Vagina (tissue), 2 donors: Measurements from ENCODE around the gene FOXL3. TPM values are rescaled to one million over a fixed set of nuclear protein-coding genes. Genes with fewer than 3 reads are reported as not detected.
A peak's percentile ranks its signal among the peaks of the same experiment; 100 is the strongest.

ENCODE experiments used
- DNase-seq, 2 donors: peaks; one replicate each; pipeline ENCODE4 v3.0.0-alpha.2; 2017; ENCODE audit errors: extremely low spot score in 2 of 2
- H3K27ac ChIP-seq: fragments of 200-600 bp; sonication (generic); one replicate; pipeline ENCODE4 v1.5.1; 2019
- H3K27me3 ChIP-seq: fragments of 200-600 bp; sonication (generic); one replicate; pipeline ENCODE4 v1.5.1; 2019
- H3K36me3 ChIP-seq, 2 donors: fragments of 200-600 bp; sonication (generic); one replicate each; pipeline ENCODE4 v1.5.1; 2017 to 2019
- H3K4me1 ChIP-seq: fragments of 200-600 bp; sonication (generic); one replicate; pipeline ENCODE4 v1.5.1; 2019
- H3K4me3 ChIP-seq, 2 donors: fragments of 200-600 bp; sonication (generic); 1 replicate in 1 of 2; 2 replicates in 1 of 2; pipeline ENCODE4 v1.5.1; 2016 to 2019
- H3K9me3 ChIP-seq: fragments of 200-600 bp; sonication (generic); one replicate; pipeline ENCODE4 v1.5.1; 2019
- POLR2A ChIP-seq, 2 donors: fragments of 450-650 bp; IDR thresholded peaks; one replicate each; pipeline ENCODE4 v1.6.1; 2017; ENCODE audit warnings: antibody characterized with exemption in 2 of 2, mild to moderate bottlenecking in 2 of 2, moderate library complexity in 2 of 2
- POLR2AphosphoS5 ChIP-seq, 2 donors: sonication (generic); formaldehyde crosslinking; IDR thresholded peaks; one replicate each; pipeline ENCODE4 v1.9.0; 2017; ENCODE audit warnings: antibody characterized with exemption in 2 of 2, mild to moderate bottlenecking in 2 of 2, low read depth in 1 of 2; ENCODE audit not compliant: insufficient read depth in 1 of 2
- intact Hi-C: fragments of 100-400 bp; cut with DNase I; formaldehyde crosslinking; loops from one replicate; pipeline ENCODE4 v1.15.1; 2023
- total RNA-seq: library from RNA; depleted of rRNA; stranded (reverse); fragments of >200 nt; gene quantifications from one replicate; pipeline ENCODE4 v1.2.3, GENCODE V29; 2016
- TF ChIP-seq, protein P1 (sequence below), 3 experiments: fragments of 450-650 bp in 2 of 3; fragments of 200-600 bp in 1 of 3; sonication (generic) in 1 of 3; IDR thresholded peaks; one replicate each; pipeline ENCODE4 v1.5.1; 2017 to 2019; ENCODE audit warnings: antibody characterized with exemption in 3 of 3, mild to moderate bottlenecking in 2 of 3, moderate library complexity in 2 of 3

Gene FOXL3
- total RNA-seq, 1 donor from 2014 or later = not detected

DNA sequence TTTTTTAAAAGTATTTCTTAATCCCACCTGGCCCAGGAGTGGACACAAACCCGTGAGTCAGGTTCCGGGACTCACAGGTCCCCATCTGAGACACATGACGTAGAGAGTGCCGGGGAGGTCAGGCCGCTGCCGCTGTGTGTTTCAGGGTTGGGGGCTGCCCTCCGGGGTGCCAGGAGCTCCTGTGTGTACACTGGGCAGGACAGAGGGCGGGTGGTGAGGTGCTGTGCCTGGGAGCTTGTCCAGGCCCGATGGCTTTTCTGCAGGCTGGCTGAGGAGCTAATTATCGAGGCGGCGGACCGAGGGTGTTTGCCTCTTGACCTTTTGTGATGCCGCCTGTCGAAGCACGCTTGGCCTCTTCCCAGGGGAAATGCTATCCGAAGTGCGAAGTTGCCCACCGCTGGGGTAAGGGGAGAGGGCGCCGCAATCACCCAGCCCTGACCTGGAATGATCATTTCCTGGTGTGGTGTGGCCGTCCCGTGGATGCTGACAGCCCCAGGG lies 42.1 kb downstream of the FOXL3 start:
- Histone ChIP-seq H3K4me3 (peak overlapping the region in 1 of 2 donors; percentile 28), H3K27ac (no peak overlapping the region), H3K36me3 (no peaks in the 10 kb centered on the region), H3K4me1 (peaks cover 14% of the 10 kb centered on the region), H3K9me3 (no peaks in the 10 kb centered on the region), H3K27me3 (no peaks in the 10 kb centered on the region)
- DNase-seq = no peak
- intact Hi-C loops = loop anchor here (5.0 kb wide), 1 partner anchor 185 kb away; the partner anchor contains the start of gene PDGFA
- TF ChIP-seq, protein P1, sequence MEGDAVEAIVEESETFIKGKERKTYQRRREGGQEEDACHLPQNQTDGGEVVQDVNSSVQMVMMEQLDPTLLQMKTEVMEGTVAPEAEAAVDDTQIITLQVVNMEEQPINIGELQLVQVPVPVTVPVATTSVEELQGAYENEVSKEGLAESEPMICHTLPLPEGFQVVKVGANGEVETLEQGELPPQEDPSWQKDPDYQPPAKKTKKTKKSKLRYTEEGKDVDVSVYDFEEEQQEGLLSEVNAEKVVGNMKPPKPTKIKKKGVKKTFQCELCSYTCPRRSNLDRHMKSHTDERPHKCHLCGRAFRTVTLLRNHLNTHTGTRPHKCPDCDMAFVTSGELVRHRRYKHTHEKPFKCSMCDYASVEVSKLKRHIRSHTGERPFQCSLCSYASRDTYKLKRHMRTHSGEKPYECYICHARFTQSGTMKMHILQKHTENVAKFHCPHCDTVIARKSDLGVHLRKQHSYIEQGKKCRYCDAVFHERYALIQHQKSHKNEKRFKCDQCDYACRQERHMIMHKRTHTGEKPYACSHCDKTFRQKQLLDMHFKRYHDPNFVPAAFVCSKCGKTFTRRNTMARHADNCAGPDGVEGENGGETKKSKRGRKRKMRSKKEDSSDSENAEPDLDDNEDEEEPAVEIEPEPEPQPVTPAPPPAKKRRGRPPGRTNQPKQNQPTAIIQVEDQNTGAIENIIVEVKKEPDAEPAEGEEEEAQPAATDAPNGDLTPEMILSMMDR (IDR thresholded peaks at IDR 0.05) = no peak
- TF ChIP-seq POLR2A (IDR thresholded peaks at IDR 0.05) (no peak), POLR2AphosphoS5 (IDR thresholded peaks at IDR 0.05; ENCODE audit: insufficient read depth in 1 of 2, low read depth in 1 of 2) (no peak)

DNA sequence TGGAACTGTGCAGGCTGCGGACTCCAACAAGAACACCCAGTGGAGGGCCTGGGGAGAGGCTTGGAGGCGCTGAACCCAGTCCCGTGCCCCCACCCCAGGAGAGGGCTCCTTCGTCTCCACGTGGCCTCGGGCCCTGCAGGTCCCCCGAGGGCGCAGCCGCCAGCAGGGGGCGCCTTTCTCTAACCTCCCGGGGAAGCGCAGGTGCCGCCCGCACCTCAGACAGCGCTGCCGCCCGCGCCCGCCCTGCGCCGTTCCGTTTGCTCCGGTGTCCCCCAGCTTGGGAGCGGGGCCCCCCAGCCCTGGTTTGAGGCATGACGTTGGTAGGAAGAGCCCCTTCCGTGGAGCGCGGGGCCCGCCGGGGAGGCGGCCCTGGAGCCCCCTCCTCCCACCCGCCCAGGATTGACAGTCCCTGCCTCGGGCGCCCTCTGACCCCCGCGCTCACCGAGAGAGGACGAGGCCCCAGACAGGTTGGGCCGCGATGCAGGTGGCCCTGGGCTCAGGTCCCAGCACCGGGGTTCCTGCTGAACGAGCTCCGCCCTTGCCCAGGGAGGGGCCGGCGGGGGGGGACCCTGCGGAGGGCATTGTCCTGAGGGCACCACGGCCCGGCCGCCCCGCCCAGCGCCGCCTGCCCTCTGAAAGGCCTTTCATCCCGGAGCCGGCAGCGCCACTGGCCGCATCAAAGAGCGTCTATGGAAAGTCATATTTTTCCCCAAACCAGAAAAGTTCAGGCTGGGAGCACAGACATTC lies 42.8 kb downstream of the FOXL3 start:
- Histone ChIP-seq H3K4me1 (peaks cover 14% of the 10 kb centered on the region), H3K27me3 (no peaks in the 10 kb centered on the region), H3K36me3 (no peaks in the 10 kb centered on the region), H3K27ac (peak overlapping the region; percentile 26), H3K4me3 (peak overlapping the region; percentile 28 to 35), H3K9me3 (no peaks in the 10 kb centered on the region)
- TF ChIP-seq POLR2AphosphoS5 (IDR thresholded peaks at IDR 0.05; ENCODE audit: insufficient read depth in 1 of 2, low read depth in 1 of 2) (peak in 1 of 2 donors; percentile 22), POLR2A (IDR thresholded peaks at IDR 0.05) (no peak)
- TF ChIP-seq, protein P1 (IDR thresholded peaks at IDR 0.05) = peak; percentile 29 to 80 (median 62)
- intact Hi-C loops = loop anchor here (5.0 kb wide), 1 partner anchor 184 kb away; the partner anchor contains the start of gene PDGFA
- DNase-seq = no peak

DNA sequence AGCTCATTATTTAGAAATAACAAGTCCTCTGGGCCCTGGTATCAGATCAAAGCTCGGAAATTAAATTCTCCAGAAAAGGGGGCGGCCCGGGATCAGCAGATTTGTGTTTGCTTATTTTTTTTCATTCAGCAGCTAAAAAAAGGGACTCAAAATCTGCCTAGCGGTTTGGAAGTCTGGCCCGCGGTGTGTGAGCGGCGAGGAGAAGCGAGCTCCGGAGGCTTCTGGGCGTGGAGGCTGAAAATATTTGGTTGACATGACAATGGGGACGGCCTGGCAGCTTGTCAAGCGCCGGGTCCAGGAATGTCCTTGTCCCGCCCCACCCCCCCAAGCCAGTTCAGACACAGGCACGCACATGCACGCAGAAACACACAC lies 43.4 kb downstream of the FOXL3 start:
- intact Hi-C loops = loop anchor here (5.0 kb wide), 1 partner anchor 184 kb away; the partner anchor contains the start of gene PDGFA
- no peak overlapping the region for H3K4me3 ChIP-seq
- DNase-seq = no peak
- no peaks in the 10 kb centered on the region for H3K27me3 ChIP-seq
- H3K36me3 ChIP-seq = no peaks in the 10 kb centered on the region
- TF ChIP-seq POLR2AphosphoS5 (IDR thresholded peaks at IDR 0.05; ENCODE audit: insufficient read depth in 1 of 2, low read depth in 1 of 2) (no peak), POLR2A (IDR thresholded peaks at IDR 0.05) (no peak)
- TF ChIP-seq, protein P1 (IDR thresholded peaks at IDR 0.05) = no peak
- peak overlapping the region; percentile 26 for H3K27ac ChIP-seq
- H3K9me3 ChIP-seq = no peaks in the 10 kb centered on the region
- peaks cover 14% of the 10 kb centered on the region for H3K4me1 ChIP-seq

DNA sequence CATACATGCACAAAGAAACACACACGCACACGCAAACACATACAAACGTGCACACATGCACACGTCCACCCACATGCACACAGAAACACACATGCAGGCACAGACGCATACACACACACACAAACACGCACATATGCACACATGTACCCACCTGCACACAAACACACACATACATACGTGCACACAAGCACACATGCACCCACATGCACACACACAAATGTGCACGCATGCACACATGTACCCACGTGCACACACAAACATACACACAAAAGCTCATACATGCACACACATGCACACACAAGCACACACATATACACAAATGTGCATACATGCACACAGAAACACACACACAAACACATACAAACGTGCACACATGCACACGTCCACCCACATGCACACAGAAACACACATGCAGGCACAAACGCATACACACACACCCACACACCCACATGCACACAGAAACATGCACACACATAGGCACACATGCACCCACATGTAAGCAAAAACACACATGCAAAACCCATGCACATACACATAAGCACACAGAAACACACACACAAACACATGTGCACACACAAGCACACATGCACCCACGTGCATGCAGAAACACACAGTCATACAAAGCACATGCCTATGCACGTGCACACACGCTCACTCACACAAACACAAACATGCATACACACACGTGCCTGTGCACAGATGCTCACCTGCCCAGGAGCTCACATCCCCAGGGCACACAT lies 44.8 kb downstream of the FOXL3 start:
- Histone ChIP-seq H3K4me1 (peaks cover 14% of the 10 kb centered on the region), H3K27ac (no peak overlapping the region), H3K9me3 (no peaks in the 10 kb centered on the region), H3K4me3 (no peak overlapping the region), H3K36me3 (no peaks in the 10 kb centered on the region), H3K27me3 (no peaks in the 10 kb centered on the region)
- intact Hi-C loops = loop anchor here (5.0 kb wide), 2 partner anchors 183 to 1153 kb away; partner anchors contain the start of gene PDGFA
- no peak for DNase-seq
- TF ChIP-seq POLR2AphosphoS5 (IDR thresholded peaks at IDR 0.05; ENCODE audit: insufficient read depth in 1 of 2, low read depth in 1 of 2) = no peak
- TF ChIP-seq POLR2A (IDR thresholded peaks at IDR 0.05) = no peak
- TF ChIP-seq, protein P1 (IDR thresholded peaks at IDR 0.05) = no peak
